Measurements from ENCODE around the gene DAP. TPM values are rescaled to one million over a fixed set of nuclear protein-coding genes. Genes with fewer than 3 reads are reported as not detected.

DAP gene
- total RNA-seq, 1 experiment from 2014 or later, result 108 TPM

- no peak for DNase-seq (ENCODE audit: low read depth, low spot score)
- POLR2A ChIA-PET, result no interaction called here
- no peak for ATAC-seq
- no TSS peak for BruUV-seq (replicated peaks)
- no peaks in the 10 kb centered on the region; the same call in 1 of the 2 replicates for H3K36me3 ChIP-seq (ENCODE audit: control insufficient read depth, insufficient read depth, low read length)
- peaks cover 7% of the 10 kb centered on the region for H3K4me1 ChIP-seq (ENCODE audit: control insufficient read depth, insufficient read depth, low read length)
- H3K9me3 ChIP-seq (ENCODE audit: control insufficient read depth, insufficient read depth, low read depth, low read length), result no peaks in the 10 kb centered on the region
- CTCF ChIA-PET, result no interaction called here
- no peaks in the 10 kb centered on the region for H3K27me3 ChIP-seq (ENCODE audit: control insufficient read depth, insufficient read depth, low read length)
- in situ Hi-C loops (cut with HindIII; ENCODE audit: low pct_unique_long_range_greater_than_20kb, low sequenced_read_pairs), result no loop called here
- intact Hi-C loops (cut with micrococcal nuclease; ENCODE audit: unreplicated experiment), result no loop called here
- H3K4me3 ChIP-seq (ENCODE audit: low read depth in 2 of 2, low read length in 2 of 2), result no peak overlapping the region; a peak in 1 of 4 replicates
- no peak for TF ChIP-seq REST (IDR thresholded peaks at IDR 0.05; ENCODE audit: insufficient read depth in 1 of 2, low read depth in 2 of 2, low read length in 1 of 2)
- TF ChIP-seq SIN3A (IDR thresholded peaks at IDR 0.05; ENCODE audit: borderline replicate concordance, insufficient read depth, low read depth, low read length), result no peak
- TF ChIP-seq TCF7L2 (IDR thresholded peaks at IDR 0.05; ENCODE audit: low read depth, low read length), result no peak
- no peak overlapping the region for H3K27ac ChIP-seq (ENCODE audit: low read length)
These were observed 3.0 kb downstream of the DAP start for GRCh38 chr5:10757922-10758555.

GRCh38 chr5:10757043-10757442 is 4.0 kb downstream of the DAP start:
- in situ Hi-C loops (cut with HindIII; ENCODE audit: low pct_unique_long_range_greater_than_20kb, low sequenced_read_pairs), result no loop called here
- no peaks in the 10 kb centered on the region for H3K27me3 ChIP-seq (ENCODE audit: control insufficient read depth, insufficient read depth, low read length)
- DNase-seq (ENCODE audit: low read depth, low spot score), result no peak
- CTCF ChIA-PET, result no interaction called here
- H3K4me1 ChIP-seq (ENCODE audit: control insufficient read depth, insufficient read depth, low read length), result peaks cover 7% of the 10 kb centered on the region
- POLR2A ChIA-PET, result no interaction called here
- TF ChIP-seq TCF7L2 (IDR thresholded peaks at IDR 0.05; ENCODE audit: low read depth, low read length) (no peak), CTCF (IDR thresholded peaks at IDR 0.05) (no peak), REST (IDR thresholded peaks at IDR 0.05; ENCODE audit: insufficient read depth in 1 of 2, low read depth in 2 of 2, low read length in 1 of 2) (no peak), POLR2AphosphoS5 (IDR thresholded peaks at IDR 0.05; ENCODE audit: low read depth, low read length) (no peak), SIN3A (IDR thresholded peaks at IDR 0.05; ENCODE audit: borderline replicate concordance, insufficient read depth, low read depth, low read length) (no peak)
- H3K9me3 ChIP-seq (ENCODE audit: control insufficient read depth, insufficient read depth, low read depth, low read length), result no peaks in the 10 kb centered on the region
- no peak overlapping the region for H3K27ac ChIP-seq (ENCODE audit: low read length)
- no peaks in the 10 kb centered on the region; the same call in 1 of the 2 replicates for H3K36me3 ChIP-seq (ENCODE audit: control insufficient read depth, insufficient read depth, low read length)
- no TSS peak for BruUV-seq (replicated peaks)
- H3K4me3 ChIP-seq (ENCODE audit: low read depth in 2 of 2, low read length in 2 of 2), result no peak overlapping the region
- intact Hi-C loops (cut with micrococcal nuclease; ENCODE audit: unreplicated experiment), result no loop called here
- ATAC-seq, result no peak
